OCI-LY1 (cell line): Measurements from ENCODE around the gene VIPR2.
"Not testable (repeated sequence)": the region's sequence is repeated elsewhere in the genome, so short reads cannot be mapped to it uniquely, and the experiment has no call there.

ENCODE experiments used
- EZH2 ChIP-seq: fragments of 200-600 bp; sonication (generic), shearing (Covaris generic); IDR thresholded peaks from 2 replicates; pipeline ENCODE4 v1.8.0; 2017; ENCODE audit warnings: borderline replicate concordance, mixed run types, mild to moderate bottlenecking, antibody characterized with exemption, low read length, moderate library complexity, mixed read lengths
- TF ChIP-seq, protein P1 (sequence below): fragments of 200-600 bp; sonication (generic), shearing (Covaris generic); IDR thresholded peaks from 2 replicates; pipeline ENCODE4 v1.5.1; 2017; ENCODE audit warnings: mild to moderate bottlenecking, antibody characterized with exemption, low read length, moderate library complexity, mixed read lengths

- TF ChIP-seq, protein P1, sequence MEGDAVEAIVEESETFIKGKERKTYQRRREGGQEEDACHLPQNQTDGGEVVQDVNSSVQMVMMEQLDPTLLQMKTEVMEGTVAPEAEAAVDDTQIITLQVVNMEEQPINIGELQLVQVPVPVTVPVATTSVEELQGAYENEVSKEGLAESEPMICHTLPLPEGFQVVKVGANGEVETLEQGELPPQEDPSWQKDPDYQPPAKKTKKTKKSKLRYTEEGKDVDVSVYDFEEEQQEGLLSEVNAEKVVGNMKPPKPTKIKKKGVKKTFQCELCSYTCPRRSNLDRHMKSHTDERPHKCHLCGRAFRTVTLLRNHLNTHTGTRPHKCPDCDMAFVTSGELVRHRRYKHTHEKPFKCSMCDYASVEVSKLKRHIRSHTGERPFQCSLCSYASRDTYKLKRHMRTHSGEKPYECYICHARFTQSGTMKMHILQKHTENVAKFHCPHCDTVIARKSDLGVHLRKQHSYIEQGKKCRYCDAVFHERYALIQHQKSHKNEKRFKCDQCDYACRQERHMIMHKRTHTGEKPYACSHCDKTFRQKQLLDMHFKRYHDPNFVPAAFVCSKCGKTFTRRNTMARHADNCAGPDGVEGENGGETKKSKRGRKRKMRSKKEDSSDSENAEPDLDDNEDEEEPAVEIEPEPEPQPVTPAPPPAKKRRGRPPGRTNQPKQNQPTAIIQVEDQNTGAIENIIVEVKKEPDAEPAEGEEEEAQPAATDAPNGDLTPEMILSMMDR, result not testable (repeated sequence)
- TF ChIP-seq EZH2, result not testable (repeated sequence)
Observed at GRCh38 chr7:159101661-159102091, 43.0 kb downstream of the VIPR2 start.
